Neural cell (in vitro differentiated cells): ENCODE measurements around the gene ACTG2.

Experiments used
- CTCF ChIP-seq: fragments of 450-650 bp; IDR thresholded peaks from 2 replicates; pipeline ENCODE4 v1.5.1; 2014; ENCODE audit warnings: antibody characterized with exemption, mild to moderate bottlenecking, moderate library complexity; ENCODE audit not compliant: poor library complexity, severe bottlenecking
- EP300 ChIP-seq: fragments of 450-650 bp; conservative IDR thresholded peaks from 2 replicates; pipeline ENCODE4 v1.6.1; 2014; ENCODE audit warnings: antibody characterized with exemption, mild to moderate bottlenecking, moderate library complexity; ENCODE audit not compliant: poor library complexity, severe bottlenecking
- REST ChIP-seq: IDR thresholded peaks from 2 replicates; pipeline ENCODE4 v1.6.1; 2012; ENCODE audit warnings: borderline replicate concordance

GRCh38 chr2:73956218-73956865 lies 63.5 kb downstream of the ACTG2 start:
- TF ChIP-seq CTCF, result no peak
- no peak for TF ChIP-seq EP300
- no peak for TF ChIP-seq REST
